ENCODE results near the gene PPT2. TPM values are rescaled to one million over a fixed set of nuclear protein-coding genes. Genes with fewer than 3 reads are reported as not detected.

Gene PPT2
- total RNA-seq, 4 donors from 2014 or later = 16.5 to 44.8 (median 22.1) TPM

DNA sequence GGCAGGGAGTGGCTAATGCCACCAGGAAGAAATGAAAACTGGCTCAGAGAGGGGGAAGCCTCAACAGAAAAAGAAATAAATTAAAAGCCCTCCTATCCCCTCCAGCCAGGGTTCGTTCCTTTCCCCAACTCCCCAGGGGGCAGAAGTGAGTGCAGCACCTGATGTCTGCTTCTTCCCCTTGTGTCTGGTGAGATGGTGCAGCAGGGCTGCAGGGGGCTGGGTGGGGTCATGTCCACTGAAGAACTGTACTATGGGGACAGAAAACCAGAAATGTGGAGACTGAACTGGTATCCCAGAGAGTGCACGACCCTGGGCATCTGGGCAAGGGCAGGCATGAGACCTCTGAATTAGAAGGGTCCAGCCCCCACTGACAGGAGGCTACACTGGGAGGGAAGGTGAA lies 14.4 kb downstream of the PPT2 start:
- TF ChIP-seq, protein P1, sequence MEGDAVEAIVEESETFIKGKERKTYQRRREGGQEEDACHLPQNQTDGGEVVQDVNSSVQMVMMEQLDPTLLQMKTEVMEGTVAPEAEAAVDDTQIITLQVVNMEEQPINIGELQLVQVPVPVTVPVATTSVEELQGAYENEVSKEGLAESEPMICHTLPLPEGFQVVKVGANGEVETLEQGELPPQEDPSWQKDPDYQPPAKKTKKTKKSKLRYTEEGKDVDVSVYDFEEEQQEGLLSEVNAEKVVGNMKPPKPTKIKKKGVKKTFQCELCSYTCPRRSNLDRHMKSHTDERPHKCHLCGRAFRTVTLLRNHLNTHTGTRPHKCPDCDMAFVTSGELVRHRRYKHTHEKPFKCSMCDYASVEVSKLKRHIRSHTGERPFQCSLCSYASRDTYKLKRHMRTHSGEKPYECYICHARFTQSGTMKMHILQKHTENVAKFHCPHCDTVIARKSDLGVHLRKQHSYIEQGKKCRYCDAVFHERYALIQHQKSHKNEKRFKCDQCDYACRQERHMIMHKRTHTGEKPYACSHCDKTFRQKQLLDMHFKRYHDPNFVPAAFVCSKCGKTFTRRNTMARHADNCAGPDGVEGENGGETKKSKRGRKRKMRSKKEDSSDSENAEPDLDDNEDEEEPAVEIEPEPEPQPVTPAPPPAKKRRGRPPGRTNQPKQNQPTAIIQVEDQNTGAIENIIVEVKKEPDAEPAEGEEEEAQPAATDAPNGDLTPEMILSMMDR (IDR thresholded peaks at IDR 0.05; ENCODE audit: low read depth) = no peak

GRCh38 chr6:32168807-32169591 lies 15.1 kb downstream of the PPT2 start:
- TF ChIP-seq, protein P1 (IDR thresholded peaks at IDR 0.05; ENCODE audit: low read depth) = no peak

DNA sequence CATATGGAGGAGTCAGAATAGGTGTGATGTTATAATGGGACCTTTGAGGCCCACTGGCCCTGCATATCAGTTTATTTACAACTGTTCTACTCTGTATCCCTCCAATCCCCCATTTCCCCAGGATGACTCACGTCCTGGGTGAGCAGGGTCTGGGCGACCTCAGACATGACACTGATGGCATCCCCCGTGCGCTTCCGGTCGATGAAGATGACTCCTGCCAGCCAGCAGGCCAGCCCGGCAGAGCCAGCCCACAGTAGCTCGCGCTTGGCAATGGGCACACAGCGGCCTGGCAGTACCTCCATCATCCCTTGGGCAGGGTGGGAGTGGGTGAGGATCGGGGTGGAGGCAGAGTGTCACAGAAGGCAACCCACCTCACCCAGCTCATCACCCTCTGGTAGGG lies 16.4 kb downstream of the PPT2 start:
- TF ChIP-seq, protein P1 (IDR thresholded peaks at IDR 0.05; ENCODE audit: low read depth) = no peak

- TF ChIP-seq, protein P1 (IDR thresholded peaks at IDR 0.05; ENCODE audit: low read depth) = no peak
Measured at GRCh38 chr6:32171234-32171633, 17.3 kb downstream of the PPT2 start.

DNA sequence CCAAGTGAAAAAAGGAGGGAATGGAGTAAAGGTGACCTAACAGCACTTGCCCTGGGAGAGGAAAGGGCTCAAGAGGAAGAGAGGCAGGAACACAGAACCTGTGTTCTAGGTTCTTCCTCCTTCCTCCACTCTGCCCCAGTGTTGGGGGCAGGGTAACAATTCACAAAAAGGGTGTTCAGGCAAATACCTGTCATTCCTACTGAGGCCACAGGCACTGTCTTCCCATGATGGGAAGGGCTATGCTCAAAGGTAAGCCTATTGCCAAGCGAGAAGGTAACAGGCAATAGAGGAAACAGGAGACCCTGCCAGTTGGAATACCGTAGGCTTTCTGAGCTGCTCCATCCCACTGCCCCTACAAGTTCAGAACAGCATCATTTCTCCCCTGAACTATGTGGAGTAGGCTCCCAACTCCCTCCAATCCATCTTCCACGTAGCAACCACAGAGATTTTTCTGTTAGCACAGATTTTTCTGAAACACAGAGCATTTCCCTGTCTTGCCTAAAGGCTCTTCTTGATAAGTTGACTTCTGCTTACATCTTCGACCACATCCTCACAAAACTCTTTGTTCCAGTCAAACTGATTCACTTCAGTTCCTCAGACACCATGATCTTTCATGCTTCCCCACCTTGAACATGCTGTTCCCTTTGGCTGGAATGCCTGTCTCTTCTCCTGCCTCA lies 19.2 kb downstream of the PPT2 start:
- TF ChIP-seq, protein P1 (IDR thresholded peaks at IDR 0.05; ENCODE audit: low read depth) = no peak

DNA sequence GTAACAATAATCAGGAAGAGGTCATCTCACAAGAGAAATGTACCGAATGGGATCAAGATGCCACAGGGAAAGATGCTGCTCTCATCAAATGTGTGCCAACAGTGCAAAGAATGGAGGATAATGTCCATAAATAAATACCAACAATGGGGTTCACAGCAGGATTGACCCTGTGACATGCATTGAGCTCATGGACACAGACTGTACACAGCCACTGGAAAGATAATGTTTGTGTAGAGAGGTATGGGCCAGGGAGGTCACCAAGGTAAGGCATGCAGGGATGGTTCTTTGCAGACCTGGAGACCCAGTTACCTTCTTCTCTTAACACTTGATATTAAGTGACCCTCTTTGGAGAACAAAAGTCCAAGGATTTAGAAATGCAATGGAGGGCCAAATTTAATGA lies 20.5 kb downstream of the PPT2 start:
- TF ChIP-seq, protein P1 (IDR thresholded peaks at IDR 0.05; ENCODE audit: low read depth) = no peak

GRCh38 chr6:32175322-32175710 lies 21.4 kb downstream of the PPT2 start:
- TF ChIP-seq, protein P1 (IDR thresholded peaks at IDR 0.05; ENCODE audit: low read depth) = no peak

Measured in subcutaneous adipose tissue (tissue), 4 donors.